IPS DF 6.9 (cell line): ENCODE data around the gene ME2.
"Not testable (repeated sequence)": the region's sequence is repeated elsewhere in the genome, so short reads cannot be mapped to it uniquely, and the experiment has no call there.

Source experiments
- DNase-seq: peaks from one replicate; pipeline ENCODE4 v3.0.0-alpha.2; 2013; ENCODE audit warnings: low read depth, low spot score
- H3K27ac ChIP-seq: one replicate; pipeline ENCODE4 v1.5.1; 2013; ENCODE audit warnings: low read length, control low read depth
- H3K27me3 ChIP-seq: 2 replicates; pipeline ENCODE4 v1.6.1; 2013; ENCODE audit warnings: mild to moderate bottlenecking, low read length; ENCODE audit not compliant: control insufficient read depth, insufficient read depth
- H3K36me3 ChIP-seq: 2 replicates; pipeline ENCODE4 v1.6.1; 2013; ENCODE audit warnings: low read length; ENCODE audit not compliant: control insufficient read depth, insufficient read depth
- H3K4me1 ChIP-seq: 2 replicates; pipeline ENCODE4 v1.6.1; 2013; ENCODE audit warnings: low read length; ENCODE audit not compliant: control insufficient read depth, insufficient read depth
- H3K4me3 ChIP-seq: 2 replicates; pipeline ENCODE4 v1.5.1; 2013; ENCODE audit warnings: mild to moderate bottlenecking, low read length
- H3K9me3 ChIP-seq: 2 replicates; pipeline ENCODE4 v1.6.1; 2013; ENCODE audit warnings: low read length, inconsistent platforms; ENCODE audit not compliant: control insufficient read depth, insufficient read depth
- WGBS: extraction: QIAGEN DNeasy Blood & Tissue Kit; methylation state at CpG from one replicate; pipeline ENCODE4 v1.1.7; 2013; ENCODE audit warnings: mixed read lengths, missing lambda C conversion rate; ENCODE audit not compliant: insufficient read length, insufficient coverage; 5-methylcytosine and 5-hydroxymethylcytosine counted together

The ME2 gene

DNA sequence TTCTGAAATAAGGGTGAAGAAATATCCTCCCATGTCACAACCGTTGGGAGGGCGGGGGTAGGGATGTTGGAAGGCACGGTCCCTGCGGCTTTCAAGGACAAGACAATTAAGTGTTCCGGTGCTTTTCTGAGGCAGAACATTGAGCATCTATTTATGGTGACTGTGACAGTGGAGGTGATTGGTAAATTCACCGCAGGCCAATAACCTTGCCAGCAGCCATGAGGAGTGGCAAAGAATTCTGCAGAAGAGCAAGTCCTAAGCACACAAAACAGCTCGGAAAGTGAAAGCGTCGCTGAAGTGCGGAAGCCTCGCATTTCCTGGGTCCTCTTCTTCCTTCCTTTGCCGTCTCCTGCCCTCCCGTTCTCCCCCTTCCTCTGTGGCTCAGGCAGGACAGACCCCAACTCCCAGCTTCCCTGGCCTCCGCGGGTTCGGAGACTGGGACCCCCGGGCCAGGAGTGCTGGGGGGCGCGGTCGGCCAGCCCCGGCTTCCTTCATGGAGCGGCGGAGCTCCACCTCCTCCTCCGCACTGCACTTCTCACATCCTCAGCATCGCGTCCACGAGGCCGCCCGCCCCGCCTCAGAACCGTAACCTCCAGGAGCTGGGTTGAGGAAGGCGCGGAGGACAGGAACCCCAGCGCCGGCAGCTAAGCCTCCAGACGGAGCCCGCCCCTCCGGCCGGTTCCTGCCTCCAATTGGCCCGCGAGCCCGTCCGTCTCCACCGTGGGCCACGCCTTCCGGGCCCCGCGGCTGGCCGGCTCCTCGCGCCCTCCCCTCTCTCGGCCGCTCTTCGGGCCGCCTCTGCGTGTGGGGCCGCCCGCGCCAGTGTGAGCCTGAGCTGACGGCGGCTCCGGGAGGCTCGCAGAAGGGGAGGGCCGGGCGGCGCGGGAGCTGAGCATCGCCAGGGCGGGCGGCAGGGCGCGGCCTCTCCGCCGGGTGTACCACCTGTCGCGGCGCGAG is at the start of gene ME2:
ME2 (plus strand) TSS at position 774 of the 957 bp plus-strand sequence. CDS start 16,703 bp downstream, outside the sequence.
- Histone ChIP-seq H3K27ac (no peak within 1 kb of the TSS), H3K36me3 (no peaks in the 10 kb centered on the region), H3K4me3 (peak within 1 kb of the TSS; percentile 74), H3K27me3 (no peaks in the 10 kb centered on the region), H3K9me3 (no peaks in the 10 kb centered on the region), H3K4me1 (no peaks in the 10 kb centered on the region; the same call in 1 of the 2 replicates)
- DNase-seq = peak; percentile 39
- WGBS = no CpG with 5 or more reads among the region's 78 CpGs

GRCh38 chr18:50829644-50830043 is 49.3 kb upstream of the ME2 start:
- H3K27ac ChIP-seq = no peak overlapping the region
- H3K27me3 ChIP-seq = no peaks in the 10 kb centered on the region
- H3K4me3 ChIP-seq = no peak overlapping the region
- H3K9me3 ChIP-seq = no peaks in the 10 kb centered on the region
- H3K4me1 ChIP-seq = no peaks in the 10 kb centered on the region
- DNase-seq = no peak
- no CpG with 5 or more reads among the region's 5 CpGs for WGBS
- no peaks in the 10 kb centered on the region for H3K36me3 ChIP-seq

DNA sequence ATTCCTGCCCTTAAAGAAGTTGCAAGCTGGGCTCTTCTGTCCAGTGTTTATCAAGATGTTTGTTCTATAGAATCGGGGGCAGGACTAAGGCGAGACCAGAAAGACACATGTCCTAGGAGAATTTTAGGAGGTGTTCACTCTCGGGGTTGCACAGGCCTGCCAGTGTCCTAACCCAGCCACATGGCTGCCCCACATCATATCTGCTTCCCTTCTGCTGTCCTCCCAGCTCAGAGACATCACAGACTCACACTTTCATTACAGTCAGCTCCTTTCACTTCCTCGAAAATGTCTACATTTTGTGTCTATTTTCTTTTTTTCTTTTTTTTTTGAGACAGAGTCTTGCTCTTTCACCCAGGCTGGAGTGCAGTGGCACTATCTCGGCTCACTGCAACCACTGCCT is 48.4 kb upstream of the ME2 start:
- DNase-seq = no peak
- no peaks in the 10 kb centered on the region for H3K4me1 ChIP-seq
- H3K4me3 ChIP-seq = no peak overlapping the region
- H3K27me3 ChIP-seq = no peaks in the 10 kb centered on the region
- WGBS = no CpG with 5 or more reads among the region's 5 CpGs
- no peak overlapping the region for H3K27ac ChIP-seq
- no peaks in the 10 kb centered on the region for H3K36me3 ChIP-seq
- no peaks in the 10 kb centered on the region for H3K9me3 ChIP-seq

DNA sequence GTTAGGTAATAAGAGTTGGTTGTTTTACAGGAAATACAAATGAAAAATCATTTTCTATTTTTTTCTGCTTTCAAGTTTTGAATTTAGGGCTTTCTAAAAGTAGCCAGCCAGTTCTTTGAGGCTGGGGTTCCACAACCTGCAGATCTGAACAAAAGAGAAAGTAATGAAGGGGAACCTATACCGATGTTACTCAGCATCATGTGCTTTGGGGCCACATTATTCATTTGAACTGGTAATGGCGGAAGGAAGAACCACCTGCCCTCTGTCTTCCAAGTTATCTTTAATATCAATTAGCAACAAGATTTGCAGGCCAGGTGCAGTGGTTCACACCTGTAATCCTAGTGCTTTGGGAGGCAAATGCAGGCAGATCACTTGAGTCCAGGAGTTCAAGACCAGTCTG is 46.2 kb upstream of the ME2 start:
- Histone ChIP-seq H3K4me1 (no peaks in the 10 kb centered on the region), H3K27me3 (no peaks in the 10 kb centered on the region), H3K4me3 (no peak overlapping the region), H3K9me3 (no peaks in the 10 kb centered on the region), H3K36me3 (no peaks in the 10 kb centered on the region), H3K27ac (no peak overlapping the region)
- no CpG with 5 or more reads among the region's 2 CpGs for WGBS
- DNase-seq = no peak

DNA sequence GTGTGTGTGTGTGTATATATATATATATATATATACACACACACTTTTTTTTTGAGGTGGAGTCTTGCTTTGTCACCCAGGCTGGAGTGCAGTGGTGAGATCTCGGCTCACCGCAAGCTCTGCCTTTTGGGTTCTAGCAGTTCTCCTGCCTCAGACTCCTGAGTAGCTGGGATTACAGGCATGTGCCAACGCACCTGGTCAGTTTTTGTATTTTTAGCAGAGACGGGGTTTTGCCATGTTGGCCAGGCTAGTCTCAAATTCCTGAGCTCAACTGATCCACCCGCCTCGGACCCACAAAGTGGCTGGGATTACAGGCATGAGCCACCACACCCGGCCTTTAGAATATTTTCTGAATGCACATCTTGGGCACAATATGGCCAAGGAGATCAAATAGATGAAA is 45.4 kb upstream of the ME2 start:
- H3K27ac ChIP-seq, H3K4me1 ChIP-seq, DNase-seq, H3K36me3 ChIP-seq, H3K4me3 ChIP-seq, H3K27me3 ChIP-seq, H3K9me3 ChIP-seq: not testable (repeated sequence)
- WGBS = no CpG with 5 or more reads among the region's 7 CpGs

DNA sequence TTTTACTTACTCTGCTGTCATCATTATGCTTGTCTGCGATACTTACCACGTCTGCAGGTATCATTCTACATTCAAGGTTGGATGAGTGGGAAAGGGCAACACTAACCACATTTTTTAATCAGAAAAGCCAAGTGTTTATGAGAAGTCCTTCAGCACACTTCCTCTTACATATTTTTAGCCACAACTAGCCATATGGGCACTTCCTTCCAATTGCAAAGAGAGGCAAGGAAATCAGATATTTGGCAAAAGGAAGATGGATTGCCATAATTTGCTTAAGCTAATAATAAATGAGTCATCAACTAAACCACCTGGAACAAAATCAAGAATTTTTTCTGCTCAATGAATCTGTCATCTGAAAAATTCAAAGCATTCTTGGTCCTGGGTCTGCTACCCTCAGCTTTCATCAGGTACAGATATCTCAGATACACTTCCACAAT is 42.4 kb upstream of the ME2 start:
- H3K27me3 ChIP-seq = no peaks in the 10 kb centered on the region
- H3K27ac ChIP-seq = no peak overlapping the region
- H3K4me3 ChIP-seq = no peak overlapping the region
- H3K4me1 ChIP-seq = no peaks in the 10 kb centered on the region
- no peaks in the 10 kb centered on the region for H3K36me3 ChIP-seq
- no peak for DNase-seq
- no peaks in the 10 kb centered on the region for H3K9me3 ChIP-seq
- WGBS = no CpG with 5 or more reads among the region's 2 CpGs

DNA sequence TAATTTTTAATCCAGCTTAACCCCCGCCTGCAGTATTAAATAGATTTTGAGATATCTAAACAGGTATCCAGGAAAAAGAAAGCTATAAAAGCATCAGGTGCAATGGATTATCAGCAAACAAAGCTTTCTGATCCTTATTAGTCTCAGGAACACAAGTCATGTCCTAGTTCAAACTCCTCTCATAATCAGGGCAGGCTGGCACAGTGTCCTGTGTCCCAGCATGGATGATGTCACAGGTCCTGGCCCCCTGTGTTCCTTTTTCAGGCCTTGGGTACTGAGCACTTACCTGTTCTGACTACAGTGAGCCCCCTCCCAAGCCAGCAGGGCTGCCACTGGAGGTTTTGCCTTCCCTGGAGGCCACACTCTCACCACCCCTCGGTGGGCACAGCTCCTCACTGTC is 39.6 kb upstream of the ME2 start:
- no peak for DNase-seq
- WGBS = no CpG with 5 or more reads among the region's 2 CpGs

GRCh38 chr18:50839996-50840395 is 38.9 kb upstream of the ME2 start:
- Histone ChIP-seq H3K4me3 (no peak overlapping the region), H3K36me3 (no peaks in the 10 kb centered on the region), H3K27ac (no peak overlapping the region), H3K9me3 (no peaks in the 10 kb centered on the region), H3K4me1 (no peaks in the 10 kb centered on the region), H3K27me3 (no peaks in the 10 kb centered on the region)
- no peak for DNase-seq
- WGBS = no CpG with 5 or more reads among the region's 3 CpGs

More for the DNA sequence above, 39.6 kb upstream of the ME2 start:
- H3K36me3 ChIP-seq = no peaks in the 10 kb centered on the region
- no peaks in the 10 kb centered on the region for H3K9me3 ChIP-seq
- no peaks in the 10 kb centered on the region for H3K27me3 ChIP-seq
- H3K4me1 ChIP-seq = no peaks in the 10 kb centered on the region
- H3K27ac ChIP-seq = no peak overlapping the region
- no peak overlapping the region for H3K4me3 ChIP-seq

GRCh38 chr18:50842846-50843245 is 36.1 kb upstream of the ME2 start:
- Histone ChIP-seq H3K27me3 (no peaks in the 10 kb centered on the region), H3K36me3 (no peaks in the 10 kb centered on the region), H3K9me3 (no peaks in the 10 kb centered on the region), H3K27ac (no peak overlapping the region), H3K4me1 (no peaks in the 10 kb centered on the region), H3K4me3 (no peak overlapping the region)
- WGBS = no CpG with 5 or more reads among the region's 1 CpG
- no peak for DNase-seq

DNA sequence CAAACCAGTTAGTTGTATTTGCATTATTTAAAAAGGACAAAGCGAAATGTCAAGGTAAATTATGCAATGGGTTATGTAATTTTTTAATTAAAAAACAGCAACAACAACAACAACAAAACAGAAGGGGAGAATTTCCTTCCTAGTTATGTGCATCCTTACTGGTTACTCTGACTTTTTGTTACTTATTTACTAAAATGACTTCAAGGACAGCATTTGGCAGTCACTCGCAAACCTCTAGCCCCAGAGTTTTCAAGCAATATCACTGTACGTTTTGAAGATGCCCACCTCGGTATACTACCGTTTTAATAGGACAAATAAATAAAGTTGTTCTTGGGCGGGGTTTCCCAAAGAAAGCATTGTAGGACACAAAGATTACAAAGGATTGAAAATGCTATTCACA is 34.4 kb upstream of the ME2 start:
- no CpG with 5 or more reads among the region's 6 CpGs for WGBS
- Histone ChIP-seq H3K27me3 (no peaks in the 10 kb centered on the region), H3K9me3 (no peaks in the 10 kb centered on the region), H3K4me3 (no peak overlapping the region), H3K36me3 (no peaks in the 10 kb centered on the region), H3K4me1 (no peaks in the 10 kb centered on the region), H3K27ac (no peak overlapping the region)
- DNase-seq = no peak

DNA sequence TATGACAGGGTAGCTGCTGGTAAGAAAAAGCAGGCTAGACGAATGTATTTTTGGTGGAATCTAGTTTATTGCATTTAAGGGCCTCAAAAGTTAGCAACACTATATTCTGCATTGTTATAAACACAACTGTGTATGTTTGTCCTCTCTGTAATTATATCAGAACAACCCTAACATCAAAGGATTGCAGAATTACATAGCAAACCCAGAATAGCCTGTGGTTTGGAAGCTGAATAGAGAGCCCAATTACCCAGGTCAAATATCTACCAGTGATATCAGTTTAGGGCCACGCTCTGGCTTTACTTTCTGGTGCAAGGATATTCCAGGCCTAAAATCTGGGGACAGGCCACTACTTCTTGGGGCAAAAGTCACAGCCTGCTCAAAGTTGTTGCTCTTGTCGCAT is 34.0 kb upstream of the ME2 start:
- Histone ChIP-seq H3K36me3 (no peaks in the 10 kb centered on the region), H3K4me3 (no peak overlapping the region), H3K27me3 (no peaks in the 10 kb centered on the region), H3K9me3 (no peaks in the 10 kb centered on the region), H3K4me1 (no peaks in the 10 kb centered on the region), H3K27ac (no peak overlapping the region)
- no CpG with 5 or more reads among the region's 3 CpGs for WGBS
- no peak for DNase-seq
